WTC11 (cell line): Measurements from ENCODE around the gene TUBB4B. TPM values are rescaled to one million over a fixed set of nuclear protein-coding genes. Genes with fewer than 3 reads are reported as not detected.

Source experiments
- ATAC-seq: fragments of 200-7000 bp; cut with Tn5 transposase; 2 replicates; pipeline ENCODE4 v1.10.0; 2021; ENCODE audit warnings: mild to moderate bottlenecking, moderate library complexity
- CTCF ChIA-PET: fragments of 300-600 bp; sonication (Branson Sonifier 250); formaldehyde crosslinking; loops from one replicate; lab custom pipeline; 2021; ENCODE audit warnings: antibody characterized with exemption; lab: Charles Lee
- POLR2A ChIA-PET: fragments of 350-600 bp; sonication (Branson Sonifier 250); formaldehyde crosslinking; loops from one replicate; lab custom pipeline; 2021; ENCODE audit warnings: antibody characterized with exemption; lab: Charles Lee
- DNase-seq: peaks from one replicate; pipeline ENCODE4 v3.0.0; 2021; ENCODE audit warnings: low spot score
- H3K27ac Mint-ChIP-seq: 2 replicates; pipeline ENCODE4 v1.8.0; 2021; ENCODE audit warnings: mixed read lengths
- H3K27me3 Mint-ChIP-seq: 2 replicates; pipeline ENCODE4 v1.8.0; 2021; ENCODE audit warnings: low read depth, mild to moderate bottlenecking, moderate library complexity, mixed read lengths
- H3K36me3 Mint-ChIP-seq: 2 replicates; pipeline ENCODE4 v1.8.0; 2021; ENCODE audit warnings: mixed read lengths
- H3K4me1 Mint-ChIP-seq: 2 replicates; pipeline ENCODE4 v1.8.0; 2022; ENCODE audit warnings: mixed read lengths
- H3K4me3 Mint-ChIP-seq: 2 replicates; pipeline ENCODE4 v1.8.0; 2021; ENCODE audit warnings: mild to moderate bottlenecking, moderate library complexity, mixed read lengths
- H3K9me3 Mint-ChIP-seq: 2 replicates; pipeline ENCODE4 v1.8.0; 2021; ENCODE audit warnings: mixed read lengths
- ESRRA ChIP-seq: sonication (generic); formaldehyde crosslinking; IDR thresholded peaks from 2 replicates; pipeline ENCODE4 v1.8.1; 2022; ENCODE audit warnings: mild to moderate bottlenecking, missing genetic modification reagents, borderline replicate concordance
- FOXP1 ChIP-seq: sonication (generic); formaldehyde crosslinking; IDR thresholded peaks from 2 replicates; pipeline ENCODE4 v1.8.0; 2022; ENCODE audit warnings: missing genetic modification reagents, mild to moderate bottlenecking, moderate library complexity, borderline replicate concordance
- JAZF1 ChIP-seq: fragments of 250-450 bp; sonication (Bioruptor Pico); IDR thresholded peaks from 2 replicates; pipeline ENCODE4 v1.9.0; 2021; ENCODE audit warnings: moderate library complexity, mild to moderate bottlenecking, inconsistent platforms
- OVOL2 ChIP-seq: fragments of 250-450 bp; sonication (Bioruptor Pico); IDR thresholded peaks from 2 replicates; pipeline ENCODE4 v1.9.0; 2021; ENCODE audit warnings: mild to moderate bottlenecking, borderline replicate concordance
- total RNA-seq: library from RNA; stranded (reverse); gene quantifications from 3 replicates; pipeline ENCODE4 v1.2.3, GENCODE V29; 2021
- TF ChIP-seq, protein P1 (sequence below): sonication (generic); formaldehyde crosslinking; IDR thresholded peaks from 2 replicates; pipeline ENCODE4 v1.8.1; 2022; ENCODE audit warnings: mild to moderate bottlenecking, moderate library complexity, missing genetic modification reagents
- TF ChIP-seq, protein P2 (sequence below): fragments of 200-600 bp; IDR thresholded peaks from 2 replicates; pipeline ENCODE4 v1.8.0; 2022; ENCODE audit warnings: antibody characterized with exemption
- TF ChIP-seq, protein P3 (sequence below): sonication (generic); formaldehyde crosslinking; IDR thresholded peaks from 2 replicates; pipeline ENCODE4 v1.8.1; 2023; ENCODE audit warnings: mild to moderate bottlenecking, moderate library complexity, missing genetic modification reagents
- TF ChIP-seq, protein P4 (sequence below): fragments of 250-450 bp; sonication (Bioruptor Pico); IDR thresholded peaks from 2 replicates; pipeline ENCODE4 v1.9.0; 2021; ENCODE audit warnings: mild to moderate bottlenecking
- TF ChIP-seq, protein P5 (sequence below): sonication (generic); formaldehyde crosslinking; IDR thresholded peaks from 2 replicates; pipeline ENCODE4 v1.8.1; 2022; ENCODE audit warnings: missing genetic modification reagents, borderline replicate concordance
- TF ChIP-seq, protein P6 (sequence below): fragments of 250-450 bp; sonication (Bioruptor Pico); conservative IDR thresholded peaks from 2 replicates; pipeline ENCODE4 v1.9.0; 2021; ENCODE audit warnings: mild to moderate bottlenecking

The TUBB4B gene
- total RNA-seq, 1 experiment from 2014 or later, result 375 TPM

DNA sequence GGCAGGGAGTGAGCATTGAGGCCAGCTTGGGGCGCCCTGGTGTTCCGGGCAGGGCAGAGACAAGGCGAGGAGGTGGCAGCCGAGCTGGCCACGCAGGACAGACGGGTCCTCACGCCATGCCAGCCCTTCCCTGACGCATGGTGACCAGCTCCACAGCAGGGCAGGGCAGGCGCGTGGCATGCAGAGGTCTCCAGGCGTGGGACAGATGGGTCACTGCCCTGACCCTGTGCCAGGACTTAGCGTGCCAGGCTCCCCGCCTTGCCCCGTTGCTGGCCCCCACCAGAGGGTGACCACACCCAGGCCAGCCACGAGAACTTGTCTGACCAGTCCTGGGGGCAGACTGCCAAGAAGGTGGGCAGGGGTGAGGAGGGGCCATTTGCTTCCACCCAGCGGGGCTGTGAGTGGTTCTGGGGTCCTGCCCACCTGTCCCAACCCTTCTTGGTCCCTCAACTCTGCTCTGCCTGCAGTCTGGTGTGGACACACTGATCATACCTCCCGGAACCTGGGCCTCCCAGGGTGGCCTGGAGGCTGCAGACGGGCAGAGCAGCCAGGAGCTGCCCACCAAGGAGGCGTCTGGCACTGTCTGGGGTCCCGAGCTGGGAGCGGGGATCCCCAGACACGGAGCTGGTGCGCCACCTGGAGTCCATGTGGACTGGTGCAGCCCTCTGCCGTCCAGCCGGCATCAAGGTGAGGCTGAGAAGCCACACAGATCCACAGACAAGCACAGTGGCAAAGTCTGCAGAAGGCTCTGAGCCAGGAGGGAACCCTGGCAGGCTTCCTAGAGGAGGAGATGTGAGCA is 13.8 kb upstream of the TUBB4B start, which contains the start of gene RNF224:
TSS of gene RNF224 (plus strand) at position 449 of the 799 bp plus-strand sequence. CDS start 834 bp downstream, outside the sequence.
- ChIA-PET CTCF (interaction anchor here (0.5 to 8.9 kb wide), 38 partner anchors 8 to 279 kb away, joined by 3 to 143 read pairs (median 6); partner anchors contain the start of genes ANAPC2, EXD3, LRRC26 and MAN1B1), POLR2A (interaction anchor here (1.0 kb wide), 3 partner anchors 13 to 38 kb away, joined by 3 to 4 read pairs (median 3); partner anchors contain the start of genes SSNA1, TPRN and TUBB4B)
- H3K4me3 Mint-ChIP-seq, result peak within 1 kb of the TSS; percentile 53
- peaks cover 3% of the 10 kb centered on the region for H3K4me1 Mint-ChIP-seq
- H3K36me3 Mint-ChIP-seq, result no peaks in the 10 kb centered on the region
- H3K9me3 Mint-ChIP-seq, result no peaks in the 10 kb centered on the region
- H3K27me3 Mint-ChIP-seq, result no peaks in the 10 kb centered on the region
- H3K27ac Mint-ChIP-seq, result no peak within 1 kb of the TSS; the same call in 1 of the 2 replicates
- ATAC-seq (peak; percentile 58), DNase-seq (peak; percentile 91)
- TF ChIP-seq, protein P1, sequence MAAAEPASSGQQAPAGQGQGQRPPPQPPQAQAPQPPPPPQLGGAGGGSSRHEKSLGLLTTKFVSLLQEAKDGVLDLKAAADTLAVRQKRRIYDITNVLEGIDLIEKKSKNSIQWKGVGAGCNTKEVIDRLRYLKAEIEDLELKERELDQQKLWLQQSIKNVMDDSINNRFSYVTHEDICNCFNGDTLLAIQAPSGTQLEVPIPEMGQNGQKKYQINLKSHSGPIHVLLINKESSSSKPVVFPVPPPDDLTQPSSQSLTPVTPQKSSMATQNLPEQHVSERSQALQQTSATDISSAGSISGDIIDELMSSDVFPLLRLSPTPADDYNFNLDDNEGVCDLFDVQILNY, result no peak
- TF ChIP-seq, protein P2, sequence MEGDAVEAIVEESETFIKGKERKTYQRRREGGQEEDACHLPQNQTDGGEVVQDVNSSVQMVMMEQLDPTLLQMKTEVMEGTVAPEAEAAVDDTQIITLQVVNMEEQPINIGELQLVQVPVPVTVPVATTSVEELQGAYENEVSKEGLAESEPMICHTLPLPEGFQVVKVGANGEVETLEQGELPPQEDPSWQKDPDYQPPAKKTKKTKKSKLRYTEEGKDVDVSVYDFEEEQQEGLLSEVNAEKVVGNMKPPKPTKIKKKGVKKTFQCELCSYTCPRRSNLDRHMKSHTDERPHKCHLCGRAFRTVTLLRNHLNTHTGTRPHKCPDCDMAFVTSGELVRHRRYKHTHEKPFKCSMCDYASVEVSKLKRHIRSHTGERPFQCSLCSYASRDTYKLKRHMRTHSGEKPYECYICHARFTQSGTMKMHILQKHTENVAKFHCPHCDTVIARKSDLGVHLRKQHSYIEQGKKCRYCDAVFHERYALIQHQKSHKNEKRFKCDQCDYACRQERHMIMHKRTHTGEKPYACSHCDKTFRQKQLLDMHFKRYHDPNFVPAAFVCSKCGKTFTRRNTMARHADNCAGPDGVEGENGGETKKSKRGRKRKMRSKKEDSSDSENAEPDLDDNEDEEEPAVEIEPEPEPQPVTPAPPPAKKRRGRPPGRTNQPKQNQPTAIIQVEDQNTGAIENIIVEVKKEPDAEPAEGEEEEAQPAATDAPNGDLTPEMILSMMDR, result peak; percentile 85

DNA sequence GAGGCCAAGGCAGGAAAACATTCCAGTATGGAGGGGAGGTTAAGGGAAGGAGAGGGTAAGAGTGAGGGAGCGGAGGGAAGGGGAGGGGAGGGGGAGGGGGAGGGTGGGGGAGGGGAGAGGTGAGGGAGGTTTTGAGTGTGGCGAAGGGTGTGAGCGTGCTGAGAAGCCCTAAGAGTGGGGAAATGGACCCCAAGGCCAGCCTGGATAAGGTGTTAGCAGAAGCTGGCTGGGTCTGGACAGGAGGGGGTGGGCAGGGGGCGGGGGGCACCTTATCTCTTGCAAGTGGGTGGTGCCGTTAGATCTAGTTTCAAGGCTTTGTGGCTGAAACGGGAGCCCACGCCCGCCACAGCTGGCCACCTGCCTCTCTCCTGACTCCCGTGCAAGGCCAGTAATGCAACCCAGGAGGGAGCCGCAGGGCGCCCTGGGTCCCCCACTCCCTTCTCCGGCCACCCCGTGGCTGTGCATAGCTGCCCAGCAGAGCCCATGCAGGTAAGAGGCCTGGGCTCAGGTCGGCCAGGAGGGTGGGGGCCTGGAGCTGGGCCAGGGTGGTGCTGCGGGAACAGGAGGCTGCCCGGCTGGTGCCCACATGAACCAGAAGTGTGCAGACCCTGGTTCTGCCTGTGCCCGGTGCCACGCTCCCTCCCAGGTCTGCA is 13.1 kb upstream of the TUBB4B start:
- H3K36me3 Mint-ChIP-seq, result no peaks in the 10 kb centered on the region

More for the DNA sequence above, 13.1 kb upstream of the TUBB4B start:
- TF ChIP-seq ESRRA, result no peak
- TF ChIP-seq, protein P3, sequence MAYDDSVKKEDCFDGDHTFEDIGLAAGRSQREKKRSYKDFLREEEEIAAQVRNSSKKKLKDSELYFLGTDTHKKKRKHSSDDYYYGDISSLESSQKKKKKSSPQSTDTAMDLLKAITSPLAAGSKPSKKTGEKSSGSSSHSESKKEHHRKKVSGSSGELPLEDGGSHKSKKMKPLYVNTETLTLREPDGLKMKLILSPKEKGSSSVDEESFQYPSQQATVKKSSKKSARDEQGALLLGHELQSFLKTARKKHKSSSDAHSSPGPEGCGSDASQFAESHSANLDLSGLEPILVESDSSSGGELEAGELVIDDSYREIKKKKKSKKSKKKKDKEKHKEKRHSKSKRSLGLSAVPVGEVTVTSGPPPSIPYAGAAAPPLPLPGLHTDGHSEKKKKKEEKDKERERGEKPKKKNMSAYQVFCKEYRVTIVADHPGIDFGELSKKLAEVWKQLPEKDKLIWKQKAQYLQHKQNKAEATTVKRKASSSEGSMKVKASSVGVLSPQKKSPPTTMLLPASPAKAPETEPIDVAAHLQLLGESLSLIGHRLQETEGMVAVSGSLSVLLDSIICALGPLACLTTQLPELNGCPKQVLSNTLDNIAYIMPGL (CRISPR knock-in tag), result no peak
- TF ChIP-seq, protein P4, sequence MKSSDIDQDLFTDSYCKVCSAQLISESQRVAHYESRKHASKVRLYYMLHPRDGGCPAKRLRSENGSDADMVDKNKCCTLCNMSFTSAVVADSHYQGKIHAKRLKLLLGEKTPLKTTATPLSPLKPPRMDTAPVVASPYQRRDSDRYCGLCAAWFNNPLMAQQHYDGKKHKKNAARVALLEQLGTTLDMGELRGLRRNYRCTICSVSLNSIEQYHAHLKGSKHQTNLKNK, result no peak
- TF ChIP-seq OVOL2, result no peak
- TF ChIP-seq, protein P5, sequence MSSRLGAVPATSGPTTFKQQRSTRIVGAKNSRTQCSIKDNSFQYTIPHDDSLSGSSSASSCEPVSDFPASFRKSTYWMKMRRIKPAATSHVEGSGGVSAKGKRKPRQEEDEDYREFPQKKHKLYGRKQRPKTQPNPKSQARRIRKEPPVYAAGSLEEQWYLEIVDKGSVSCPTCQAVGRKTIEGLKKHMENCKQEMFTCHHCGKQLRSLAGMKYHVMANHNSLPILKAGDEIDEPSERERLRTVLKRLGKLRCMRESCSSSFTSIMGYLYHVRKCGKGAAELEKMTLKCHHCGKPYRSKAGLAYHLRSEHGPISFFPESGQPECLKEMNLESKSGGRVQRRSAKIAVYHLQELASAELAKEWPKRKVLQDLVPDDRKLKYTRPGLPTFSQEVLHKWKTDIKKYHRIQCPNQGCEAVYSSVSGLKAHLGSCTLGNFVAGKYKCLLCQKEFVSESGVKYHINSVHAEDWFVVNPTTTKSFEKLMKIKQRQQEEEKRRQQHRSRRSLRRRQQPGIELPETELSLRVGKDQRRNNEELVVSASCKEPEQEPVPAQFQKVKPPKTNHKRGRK, result no peak
- TF ChIP-seq JAZF1 (CRISPR knock-in tag), result no peak
- no peak for TF ChIP-seq FOXP1
- TF ChIP-seq, protein P6, sequence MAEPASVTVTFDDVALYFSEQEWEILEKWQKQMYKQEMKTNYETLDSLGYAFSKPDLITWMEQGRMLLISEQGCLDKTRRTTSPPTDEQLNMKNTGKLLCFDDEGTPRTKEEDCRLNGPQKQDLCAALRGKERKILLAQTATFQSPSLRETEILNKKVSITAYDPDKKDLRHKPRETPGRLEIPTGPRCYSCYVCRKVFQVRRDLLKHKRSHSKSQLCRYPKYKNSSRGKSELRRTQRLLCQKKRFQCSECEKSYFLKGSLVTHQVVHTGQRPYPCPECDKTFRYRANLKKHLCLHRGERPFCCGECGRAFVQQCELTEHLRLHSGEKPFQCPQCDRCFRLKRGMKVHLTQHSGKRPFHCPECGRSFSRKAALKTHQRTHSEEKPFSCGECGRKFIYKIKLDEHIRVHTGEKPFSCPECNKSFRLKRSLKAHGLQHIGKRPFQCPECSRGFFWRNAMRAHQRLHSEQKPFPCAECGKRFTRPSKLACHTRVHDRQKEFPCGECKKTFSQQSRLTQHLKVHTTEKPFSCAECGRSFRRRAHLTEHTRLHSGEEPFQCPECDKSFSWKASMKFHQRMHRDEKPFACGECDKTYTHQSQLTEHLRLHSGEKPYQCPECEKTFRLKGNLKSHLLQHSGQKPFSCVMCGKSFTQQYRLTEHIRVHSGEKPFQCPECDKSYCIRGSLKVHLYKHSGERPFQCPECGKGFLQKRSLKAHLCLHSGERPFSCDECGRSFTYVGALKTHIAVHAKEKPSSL (CRISPR knock-in tag), result no peak
- Mint-ChIP-seq H3K4me1 (peaks cover 3% of the 10 kb centered on the region), H3K4me3 (peak overlapping the region; percentile 53), H3K27me3 (no peaks in the 10 kb centered on the region), H3K9me3 (no peaks in the 10 kb centered on the region), H3K27ac (no peak overlapping the region)
- ATAC-seq, result no peak
- POLR2A ChIA-PET, result interaction anchor here (1.0 kb wide), 2 partner anchors 13 to 27 kb away, joined by 3 to 4 read pairs; partner anchors contain the start of genes TPRN and TUBB4B
- CTCF ChIA-PET, result interaction anchor here (0.7 to 8.9 kb wide), 33 partner anchors 8 to 280 kb away, joined by 3 to 143 read pairs (median 6); partner anchors contain the start of genes ANAPC2, EXD3, LRRC26 and MAN1B1
- no peak for DNase-seq
